Ishikawa (cell line): ENCODE results near the gene DENND4A.

Experiments
- CEBPB ChIP-seq: IDR thresholded peaks from 2 replicates; pipeline ENCODE4 v1.6.1; 2012
- CREB1 ChIP-seq: IDR thresholded peaks from 2 replicates; pipeline ENCODE4 v1.6.1; 2012; ENCODE audit warnings: low read depth
- EGR1 ChIP-seq: IDR thresholded peaks from 2 replicates; pipeline ENCODE4 v1.6.1; 2012
- EP300 ChIP-seq: IDR thresholded peaks from 2 replicates; pipeline ENCODE4 v1.6.1; 2012; ENCODE audit warnings: borderline replicate concordance
- FOXM1 ChIP-seq: IDR thresholded peaks from 2 replicates; pipeline ENCODE4 v1.6.1; 2012; ENCODE audit warnings: low read depth, borderline replicate concordance
- MAX ChIP-seq: IDR thresholded peaks from 2 replicates; pipeline ENCODE4 v1.6.1; 2012
- NFIC ChIP-seq: IDR thresholded peaks from 2 replicates; pipeline ENCODE4 v1.6.1; 2012
- RAD21 ChIP-seq: IDR thresholded peaks from 2 replicates; pipeline ENCODE4 v1.6.1; 2012; ENCODE audit warnings: low read depth
- REST ChIP-seq: IDR thresholded peaks from 2 replicates; pipeline ENCODE4 v1.6.1; 2012; ENCODE audit warnings: low read depth, mild to moderate bottlenecking
- TAF1 ChIP-seq: IDR thresholded peaks from 2 replicates; pipeline ENCODE4 v1.6.1; 2012; ENCODE audit warnings: low read depth, mild to moderate bottlenecking
- TCF12 ChIP-seq: IDR thresholded peaks from 2 replicates; pipeline ENCODE4 v1.6.1; 2012; ENCODE audit warnings: low read depth
- TEAD4 ChIP-seq: IDR thresholded peaks from 2 replicates; pipeline ENCODE4 v1.6.1; 2012
- USF1 ChIP-seq: IDR thresholded peaks from 2 replicates; pipeline ENCODE4 v1.6.1; 2012
- YY1 ChIP-seq: IDR thresholded peaks from 2 replicates; pipeline ENCODE4 v1.6.1; 2012; ENCODE audit warnings: low read depth
- ZBTB7A ChIP-seq: IDR thresholded peaks from 2 replicates; pipeline ENCODE4 v1.6.1; 2012; ENCODE audit warnings: low read depth

The DENND4A gene

GRCh38 chr15:65824941-65825544, 33.0 kb upstream of the DENND4A start:
- TF ChIP-seq ZBTB7A: no peak
- no peak for TF ChIP-seq CEBPB
- TF ChIP-seq USF1: no peak
- no peak for TF ChIP-seq REST
- no peak for TF ChIP-seq YY1
- no peak for TF ChIP-seq RAD21
- TF ChIP-seq FOXM1: no peak
- TF ChIP-seq MAX: no peak
- TF ChIP-seq TAF1: no peak
- no peak for TF ChIP-seq NFIC
- no peak for TF ChIP-seq TCF12
- TF ChIP-seq TEAD4: no peak
- no peak for TF ChIP-seq CREB1
- TF ChIP-seq EP300: no peak
- TF ChIP-seq EGR1: no peak

- TF ChIP-seq RAD21: peak; percentile 64
- no peak for TF ChIP-seq USF1
Measured at GRCh38 chr15:65824031-65824743, 32.1 kb upstream of the DENND4A start.

GRCh38 chr15:65822316-65822715, 30.2 kb upstream of the DENND4A start:
- TF ChIP-seq YY1: no peak
- no peak for TF ChIP-seq CEBPB
- no peak for TF ChIP-seq USF1
- no peak for TF ChIP-seq RAD21
- TF ChIP-seq FOXM1: no peak
- no peak for TF ChIP-seq ZBTB7A
- TF ChIP-seq TEAD4: no peak
- TF ChIP-seq MAX: no peak
- TF ChIP-seq NFIC: no peak
- TF ChIP-seq REST: no peak
- TF ChIP-seq EGR1: no peak
- no peak for TF ChIP-seq TAF1
- no peak for TF ChIP-seq EP300
- no peak for TF ChIP-seq TCF12
- no peak for TF ChIP-seq CREB1

- TF ChIP-seq EGR1 (no peak), TCF12 (no peak)
Measured at GRCh38 chr15:65821070-65821469, 29.0 kb upstream of the DENND4A start.

- no peak for TF ChIP-seq FOXM1
- TF ChIP-seq USF1: no peak
- TF ChIP-seq YY1: no peak
- TF ChIP-seq NFIC: no peak
- TF ChIP-seq TCF12: no peak
- no peak for TF ChIP-seq EGR1
Measured at GRCh38 chr15:65819563-65819960, 27.5 kb upstream of the DENND4A start.
